Nephron progenitor cell (in vitro differentiated cells): ENCODE results near the gene RCSD1.

Experiments used
- DNase-seq: peaks from one replicate; pipeline ENCODE4 v3.0.0; 2021
- H3K27ac Mint-ChIP-seq: 2 replicates; pipeline ENCODE4 v1.8.0; 2021; ENCODE audit warnings: mild to moderate bottlenecking, moderate library complexity, mixed read lengths
- H3K27me3 Mint-ChIP-seq: 2 replicates; pipeline ENCODE4 v1.8.0; 2021; ENCODE audit warnings: mild to moderate bottlenecking, low read depth, mixed read lengths; ENCODE audit not compliant: poor library complexity
- H3K36me3 Mint-ChIP-seq: 2 replicates; pipeline ENCODE4 v1.8.0; 2021; ENCODE audit warnings: low read depth, mixed read lengths
- H3K4me1 Mint-ChIP-seq: 2 replicates; pipeline ENCODE4 v1.8.0; 2021; ENCODE audit warnings: mixed read lengths
- H3K4me3 Mint-ChIP-seq: 2 replicates; pipeline ENCODE4 v1.8.0; 2021; ENCODE audit warnings: mild to moderate bottlenecking, moderate library complexity, mixed read lengths
- H3K9me3 Mint-ChIP-seq: 2 replicates; pipeline ENCODE4 v1.8.0; 2021; ENCODE audit warnings: mild to moderate bottlenecking, moderate library complexity, mixed read lengths
- TF ChIP-seq, protein P1 (sequence below): fragments of 200-600 bp; sonication (generic); IDR thresholded peaks from 2 replicates; pipeline ENCODE4 v1.5.0; 2021; ENCODE audit warnings: antibody characterized with exemption

Gene RCSD1

DNA sequence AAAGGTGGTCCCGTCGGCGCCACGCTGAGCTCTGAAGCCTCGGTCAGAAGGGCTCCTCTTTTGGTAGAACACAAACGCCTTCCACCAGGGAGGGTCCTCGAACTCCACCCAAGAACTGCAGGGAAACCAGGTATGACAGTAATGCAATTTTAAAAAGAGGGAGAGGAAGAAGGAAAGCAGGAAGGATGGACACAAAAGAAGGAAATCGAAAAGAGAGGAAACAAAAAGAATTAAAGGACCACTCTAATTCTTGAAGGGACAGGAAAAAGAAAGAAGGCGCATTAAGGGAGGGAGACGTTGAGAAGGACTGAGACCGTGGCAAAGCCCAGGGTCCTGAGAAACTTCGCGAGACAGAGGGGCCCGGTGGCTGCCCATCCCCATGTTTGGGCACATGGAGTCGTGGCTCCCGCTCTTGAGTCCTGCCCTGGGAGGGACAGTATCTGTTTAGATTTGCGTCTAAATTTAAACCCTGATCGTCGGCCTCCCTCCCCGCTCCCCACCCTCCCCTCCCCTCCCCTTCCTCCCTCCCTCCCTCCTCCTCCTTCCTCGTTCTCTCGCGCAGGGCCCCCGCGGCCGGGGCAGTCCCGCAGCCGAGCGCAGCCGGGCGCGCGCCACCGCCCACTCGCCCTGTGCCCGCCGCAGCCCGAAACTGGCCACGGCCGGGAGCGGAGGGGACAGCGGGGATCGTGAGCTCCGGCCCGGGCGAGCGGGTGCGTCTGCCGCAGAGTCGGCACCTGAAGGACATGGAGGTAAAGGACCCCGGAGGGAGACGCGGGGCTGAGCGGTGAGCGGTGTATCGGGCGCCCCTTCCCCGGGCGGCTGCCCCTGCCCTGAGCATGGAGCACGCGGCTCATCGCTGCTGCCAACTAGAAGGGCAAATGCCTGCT lies at the start of gene RCSD1:
TSS of gene RCSD1 (plus strand) at position 552 of the 887 bp plus-strand sequence. CDS start at position 744, 192 bp downstream.
- peak; percentile 64 for DNase-seq
- peak within 1 kb of the TSS; percentile 84 for H3K4me3 Mint-ChIP-seq
- peaks cover 56% of the 10 kb centered on the region for H3K4me1 Mint-ChIP-seq
- H3K36me3 Mint-ChIP-seq: peaks cover 3% of the 10 kb centered on the region
- H3K9me3 Mint-ChIP-seq: peaks cover 10% of the 10 kb centered on the region
- peaks cover 34% of the 10 kb centered on the region for H3K27me3 Mint-ChIP-seq
- H3K27ac Mint-ChIP-seq: no peak within 1 kb of the TSS
- TF ChIP-seq, protein P1, sequence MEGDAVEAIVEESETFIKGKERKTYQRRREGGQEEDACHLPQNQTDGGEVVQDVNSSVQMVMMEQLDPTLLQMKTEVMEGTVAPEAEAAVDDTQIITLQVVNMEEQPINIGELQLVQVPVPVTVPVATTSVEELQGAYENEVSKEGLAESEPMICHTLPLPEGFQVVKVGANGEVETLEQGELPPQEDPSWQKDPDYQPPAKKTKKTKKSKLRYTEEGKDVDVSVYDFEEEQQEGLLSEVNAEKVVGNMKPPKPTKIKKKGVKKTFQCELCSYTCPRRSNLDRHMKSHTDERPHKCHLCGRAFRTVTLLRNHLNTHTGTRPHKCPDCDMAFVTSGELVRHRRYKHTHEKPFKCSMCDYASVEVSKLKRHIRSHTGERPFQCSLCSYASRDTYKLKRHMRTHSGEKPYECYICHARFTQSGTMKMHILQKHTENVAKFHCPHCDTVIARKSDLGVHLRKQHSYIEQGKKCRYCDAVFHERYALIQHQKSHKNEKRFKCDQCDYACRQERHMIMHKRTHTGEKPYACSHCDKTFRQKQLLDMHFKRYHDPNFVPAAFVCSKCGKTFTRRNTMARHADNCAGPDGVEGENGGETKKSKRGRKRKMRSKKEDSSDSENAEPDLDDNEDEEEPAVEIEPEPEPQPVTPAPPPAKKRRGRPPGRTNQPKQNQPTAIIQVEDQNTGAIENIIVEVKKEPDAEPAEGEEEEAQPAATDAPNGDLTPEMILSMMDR: no peak

DNA sequence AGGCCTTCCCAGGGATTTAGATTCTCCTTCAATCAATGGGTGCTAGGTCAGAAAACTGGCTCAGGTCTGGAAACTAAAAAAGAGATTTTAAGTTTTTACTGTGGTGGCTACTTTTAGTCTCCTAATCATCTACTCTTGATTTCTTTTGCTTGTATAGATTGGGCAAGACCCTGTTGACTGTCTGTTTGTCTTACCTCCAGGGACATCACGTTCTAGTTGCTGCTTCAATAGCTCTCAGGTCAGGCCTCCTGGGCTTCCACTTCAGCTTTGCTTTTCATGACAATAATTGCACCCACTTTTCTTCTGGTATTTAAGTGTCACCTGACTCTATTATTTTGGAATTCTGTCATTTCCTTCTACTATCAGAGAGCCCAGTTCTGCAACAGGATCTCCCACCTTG lies 48.0 kb upstream of the RCSD1 start:
- H3K27ac Mint-ChIP-seq: no peak overlapping the region
- H3K36me3 Mint-ChIP-seq: no peaks in the 10 kb centered on the region
- no peaks in the 10 kb centered on the region for H3K4me1 Mint-ChIP-seq
- no peaks in the 10 kb centered on the region for H3K9me3 Mint-ChIP-seq
- TF ChIP-seq, protein P1: no peak
- H3K4me3 Mint-ChIP-seq: no peak overlapping the region
- DNase-seq: no peak
- H3K27me3 Mint-ChIP-seq: no peaks in the 10 kb centered on the region

DNA sequence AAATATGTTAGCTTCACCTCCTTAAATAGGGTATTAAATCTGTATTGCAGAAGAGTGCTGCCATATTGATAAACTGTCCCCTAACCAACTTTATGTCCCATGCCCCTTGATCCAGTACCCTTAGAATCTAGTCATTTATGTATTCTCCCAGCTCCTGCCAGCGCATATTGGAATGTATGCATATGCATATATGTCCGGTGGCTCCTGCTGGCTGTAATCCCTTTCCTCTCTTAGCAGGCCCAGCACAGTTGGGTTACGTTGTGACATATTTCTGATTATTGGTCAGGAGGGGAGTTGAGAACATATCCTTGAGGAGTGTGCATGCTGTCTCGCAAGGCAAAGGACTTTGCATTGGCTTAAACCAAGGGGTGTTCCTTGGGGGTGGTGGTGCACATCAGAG lies 47.3 kb upstream of the RCSD1 start:
- no peak overlapping the region for H3K4me3 Mint-ChIP-seq
- peaks cover 2% of the 10 kb centered on the region for H3K27me3 Mint-ChIP-seq
- no peak for DNase-seq
- no peaks in the 10 kb centered on the region for H3K4me1 Mint-ChIP-seq
- no peak overlapping the region for H3K27ac Mint-ChIP-seq
- no peaks in the 10 kb centered on the region for H3K9me3 Mint-ChIP-seq
- TF ChIP-seq, protein P1: no peak
- H3K36me3 Mint-ChIP-seq: no peaks in the 10 kb centered on the region

GRCh38 chr1:167584581-167584980 lies 45.5 kb upstream of the RCSD1 start:
- H3K9me3 Mint-ChIP-seq: no peaks in the 10 kb centered on the region
- no peak for DNase-seq
- H3K27me3 Mint-ChIP-seq: peaks cover 4% of the 10 kb centered on the region
- TF ChIP-seq, protein P1: no peak
- H3K27ac Mint-ChIP-seq: no peak overlapping the region
- H3K4me3 Mint-ChIP-seq: no peak overlapping the region
- H3K36me3 Mint-ChIP-seq: no peaks in the 10 kb centered on the region
- H3K4me1 Mint-ChIP-seq: no peaks in the 10 kb centered on the region

DNA sequence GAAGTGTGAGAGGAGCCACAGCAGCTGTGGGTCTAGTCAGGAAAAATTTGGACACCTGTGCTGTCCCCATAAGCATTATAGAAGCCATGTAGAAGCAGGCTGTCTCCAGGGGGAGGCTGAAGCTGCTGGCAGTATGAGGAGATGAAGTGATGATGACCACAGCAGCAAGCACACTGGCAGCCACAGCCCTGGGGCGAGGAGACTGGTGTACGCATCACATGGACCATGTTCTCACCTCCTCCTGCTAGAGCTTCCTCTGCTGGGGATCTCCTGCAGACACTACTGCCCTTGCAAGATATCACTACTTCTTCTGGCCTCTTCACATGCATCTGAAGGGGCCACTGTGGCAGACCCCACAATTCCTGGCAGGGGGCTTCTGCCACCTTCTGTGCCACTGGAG lies 42.7 kb upstream of the RCSD1 start:
- Mint-ChIP-seq H3K36me3 (no peaks in the 10 kb centered on the region), H3K27me3 (peaks cover 4% of the 10 kb centered on the region), H3K9me3 (peaks cover 7% of the 10 kb centered on the region), H3K27ac (no peak overlapping the region), H3K4me3 (no peak overlapping the region), H3K4me1 (no peaks in the 10 kb centered on the region)
- TF ChIP-seq, protein P1: no peak
- DNase-seq: no peak

GRCh38 chr1:167587872-167588271 lies 42.2 kb upstream of the RCSD1 start:
- no peak overlapping the region for H3K27ac Mint-ChIP-seq
- no peaks in the 10 kb centered on the region for H3K4me1 Mint-ChIP-seq
- no peak overlapping the region for H3K4me3 Mint-ChIP-seq
- DNase-seq: no peak
- H3K9me3 Mint-ChIP-seq: peaks cover 7% of the 10 kb centered on the region
- H3K27me3 Mint-ChIP-seq: peaks cover 4% of the 10 kb centered on the region
- H3K36me3 Mint-ChIP-seq: no peaks in the 10 kb centered on the region
- TF ChIP-seq, protein P1: no peak
